HepG2 (cell line): ENCODE data around the gene ATG7. TPM values are rescaled to one million over a fixed set of nuclear protein-coding genes. Genes with fewer than 3 reads are reported as not detected.

Experiments used
- CHD4 ChIP-seq: fragments of 200-600 bp; sonication (generic); IDR thresholded peaks from 2 replicates; pipeline ENCODE4 v1.7.0; 2017; ENCODE audit warnings: mild to moderate bottlenecking, low read length, borderline replicate concordance
- FOXA3 ChIP-seq: IDR thresholded peaks from 2 replicates; pipeline ENCODE4 v1.6.1; 2016; ENCODE audit warnings: missing genetic modification reagents, missing compliant biosample characterization
- GATA4 ChIP-seq: sonication (generic); IDR thresholded peaks from 2 replicates; pipeline ENCODE4 v1.6.1; 2016; ENCODE audit warnings: antibody characterized with exemption, low read depth, borderline replicate concordance
- HDAC6 ChIP-seq: fragments of 200-600 bp; sonication (generic); IDR thresholded peaks from 2 replicates; pipeline ENCODE4 v1.7.0; 2017; ENCODE audit warnings: mild to moderate bottlenecking, antibody characterized with exemption, low read length, low read depth
- MTA1 ChIP-seq: sonication (generic); formaldehyde crosslinking; IDR thresholded peaks from 2 replicates; pipeline ENCODE4 v1.4.0; 2020; ENCODE audit warnings: missing genetic modification reagents, mild to moderate bottlenecking, borderline replicate concordance
- NR3C1 ChIP-seq: sonication (generic); formaldehyde crosslinking; IDR thresholded peaks from 2 replicates; pipeline ENCODE4 v1.4.0; 2020; ENCODE audit warnings: missing genetic modification reagents
- NRL ChIP-seq: sonication (generic); formaldehyde crosslinking; IDR thresholded peaks from 2 replicates; pipeline ENCODE4 v1.5.0; 2020; ENCODE audit warnings: missing genetic modification reagents, mild to moderate bottlenecking, moderate library complexity, borderline replicate concordance
- RBAK ChIP-seq: sonication (generic); formaldehyde crosslinking; IDR thresholded peaks from 2 replicates; pipeline ENCODE4 v1.5.1; 2020; ENCODE audit warnings: mild to moderate bottlenecking, missing genetic modification reagents
- RXRB ChIP-seq: IDR thresholded peaks from 2 replicates; pipeline ENCODE4 v1.6.1; 2016; ENCODE audit warnings: borderline replicate concordance, missing genetic modification reagents, missing compliant biosample characterization
- TBL1XR1 ChIP-seq: fragments of 150-350 bp; IDR thresholded peaks from 2 replicates; pipeline ENCODE4 v1.6.1; 2014; ENCODE audit warnings: borderline replicate concordance, low read length; ENCODE audit not compliant: partially characterized antibody
- THAP11 ChIP-seq: IDR thresholded peaks from 2 replicates; pipeline ENCODE4 v1.6.1; 2016; ENCODE audit warnings: missing biosample characterization, missing genetic modification reagents
- ZNF143 ChIP-seq: sonication (generic); formaldehyde crosslinking; IDR thresholded peaks from 2 replicates; pipeline ENCODE4 v1.4.0; 2020; ENCODE audit warnings: missing genetic modification reagents
- ZZZ3 ChIP-seq: sonication (generic); formaldehyde crosslinking; IDR thresholded peaks from 2 replicates; pipeline ENCODE4 v1.4.0; 2020; ENCODE audit warnings: missing genetic modification reagents, mild to moderate bottlenecking, borderline replicate concordance
- polyA plus RNA-seq, 8 experiments: library from polyadenylated mRNA; depleted of rRNA in 3 of 8; stranded (reverse) in 7 of 8; unstranded in 1 of 8; fragments of >200 nt; fragmentation: Illumina TruSeq in 4 of 8; extraction: Trizol in 4 of 8; gene quantifications; 2 replicates each; pipeline versions ENCODE4 v1.2.1 to v1.2.3, GENCODE V29; 2011 to 2016; ENCODE audit warnings: low read depth in 4 of 8, missing spikeins in 1 of 8, mixed read lengths in 1 of 8; ENCODE audit not compliant: insufficient read depth in 1 of 8
- total RNA-seq, 5 experiments: library from RNA; depleted of rRNA; stranded (reverse); fragments of >200 nt; fragmentation: Illumina TruSeq; extraction: Trizol; gene quantifications; 2 replicates each; pipeline ENCODE4 v1.2.3, GENCODE V29; 2016; ENCODE audit warnings: low read depth in 1 of 5
- TF ChIP-seq, protein P1 (sequence below): sonication (generic); formaldehyde crosslinking; IDR thresholded peaks from 2 replicates; pipeline ENCODE4 v1.4.0; 2020; ENCODE audit warnings: mild to moderate bottlenecking, missing genetic modification reagents
- TF ChIP-seq, protein P2 (sequence below): sonication (generic); formaldehyde crosslinking; IDR thresholded peaks from 2 replicates; pipeline ENCODE4 v1.5.0; 2020; ENCODE audit warnings: mild to moderate bottlenecking, missing genetic modification reagents, borderline replicate concordance
- TF ChIP-seq, protein P3 (sequence below): IDR thresholded peaks from 2 replicates; pipeline ENCODE4 v1.6.1; 2016

The ATG7 gene
- total and polyA plus RNA-seq, 2 of the 13 experiments (the other 11 are each of a cell fraction or from before 2014, with no cell fraction given): 7.8 to 22.1 TPM

DNA sequence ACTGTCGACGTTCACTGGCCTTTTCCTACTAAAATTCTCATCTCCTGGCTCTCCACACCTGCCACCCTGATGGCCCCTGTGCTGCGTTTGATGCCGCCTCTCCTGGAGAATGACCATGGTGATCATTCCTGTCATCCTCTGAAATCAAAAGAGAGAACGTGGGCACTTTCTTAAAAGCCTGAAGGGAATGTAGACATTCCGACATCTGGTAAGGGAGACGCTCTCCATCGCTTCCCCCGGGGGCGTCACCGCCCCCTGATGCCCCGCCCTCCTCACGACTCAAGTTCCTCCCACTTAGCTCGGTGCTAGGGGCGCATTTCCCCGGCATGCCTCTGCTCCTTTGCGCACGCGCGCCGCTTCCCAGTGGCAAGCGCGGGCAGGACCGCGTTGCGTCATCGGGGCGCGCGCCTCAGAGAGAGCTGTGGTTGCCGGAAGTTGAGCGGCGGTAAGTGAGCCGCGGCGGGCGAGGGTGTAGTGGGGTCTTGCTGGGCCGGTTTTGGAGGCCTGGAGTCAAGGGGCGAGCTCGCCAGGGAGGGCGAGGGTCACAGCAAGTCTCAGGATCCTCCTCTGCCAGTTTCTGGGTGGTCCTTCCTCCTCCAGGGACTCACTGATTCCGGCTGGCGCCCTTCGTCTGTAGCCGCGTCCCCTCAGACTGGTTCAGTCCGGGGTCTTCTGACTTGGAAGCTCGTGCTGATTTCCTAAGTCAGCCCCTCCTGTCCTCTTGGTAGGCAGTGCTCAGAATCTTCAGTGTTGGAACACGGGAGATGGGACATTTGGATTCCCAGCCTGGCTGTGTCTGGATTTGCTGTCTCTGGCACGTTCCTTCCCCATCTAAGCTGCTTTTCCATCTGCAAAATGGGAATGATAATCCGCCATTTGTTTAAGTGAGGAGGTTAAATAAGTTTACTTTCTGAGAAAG, at the start of gene ATG7 (continued):
- TF ChIP-seq, protein P1, sequence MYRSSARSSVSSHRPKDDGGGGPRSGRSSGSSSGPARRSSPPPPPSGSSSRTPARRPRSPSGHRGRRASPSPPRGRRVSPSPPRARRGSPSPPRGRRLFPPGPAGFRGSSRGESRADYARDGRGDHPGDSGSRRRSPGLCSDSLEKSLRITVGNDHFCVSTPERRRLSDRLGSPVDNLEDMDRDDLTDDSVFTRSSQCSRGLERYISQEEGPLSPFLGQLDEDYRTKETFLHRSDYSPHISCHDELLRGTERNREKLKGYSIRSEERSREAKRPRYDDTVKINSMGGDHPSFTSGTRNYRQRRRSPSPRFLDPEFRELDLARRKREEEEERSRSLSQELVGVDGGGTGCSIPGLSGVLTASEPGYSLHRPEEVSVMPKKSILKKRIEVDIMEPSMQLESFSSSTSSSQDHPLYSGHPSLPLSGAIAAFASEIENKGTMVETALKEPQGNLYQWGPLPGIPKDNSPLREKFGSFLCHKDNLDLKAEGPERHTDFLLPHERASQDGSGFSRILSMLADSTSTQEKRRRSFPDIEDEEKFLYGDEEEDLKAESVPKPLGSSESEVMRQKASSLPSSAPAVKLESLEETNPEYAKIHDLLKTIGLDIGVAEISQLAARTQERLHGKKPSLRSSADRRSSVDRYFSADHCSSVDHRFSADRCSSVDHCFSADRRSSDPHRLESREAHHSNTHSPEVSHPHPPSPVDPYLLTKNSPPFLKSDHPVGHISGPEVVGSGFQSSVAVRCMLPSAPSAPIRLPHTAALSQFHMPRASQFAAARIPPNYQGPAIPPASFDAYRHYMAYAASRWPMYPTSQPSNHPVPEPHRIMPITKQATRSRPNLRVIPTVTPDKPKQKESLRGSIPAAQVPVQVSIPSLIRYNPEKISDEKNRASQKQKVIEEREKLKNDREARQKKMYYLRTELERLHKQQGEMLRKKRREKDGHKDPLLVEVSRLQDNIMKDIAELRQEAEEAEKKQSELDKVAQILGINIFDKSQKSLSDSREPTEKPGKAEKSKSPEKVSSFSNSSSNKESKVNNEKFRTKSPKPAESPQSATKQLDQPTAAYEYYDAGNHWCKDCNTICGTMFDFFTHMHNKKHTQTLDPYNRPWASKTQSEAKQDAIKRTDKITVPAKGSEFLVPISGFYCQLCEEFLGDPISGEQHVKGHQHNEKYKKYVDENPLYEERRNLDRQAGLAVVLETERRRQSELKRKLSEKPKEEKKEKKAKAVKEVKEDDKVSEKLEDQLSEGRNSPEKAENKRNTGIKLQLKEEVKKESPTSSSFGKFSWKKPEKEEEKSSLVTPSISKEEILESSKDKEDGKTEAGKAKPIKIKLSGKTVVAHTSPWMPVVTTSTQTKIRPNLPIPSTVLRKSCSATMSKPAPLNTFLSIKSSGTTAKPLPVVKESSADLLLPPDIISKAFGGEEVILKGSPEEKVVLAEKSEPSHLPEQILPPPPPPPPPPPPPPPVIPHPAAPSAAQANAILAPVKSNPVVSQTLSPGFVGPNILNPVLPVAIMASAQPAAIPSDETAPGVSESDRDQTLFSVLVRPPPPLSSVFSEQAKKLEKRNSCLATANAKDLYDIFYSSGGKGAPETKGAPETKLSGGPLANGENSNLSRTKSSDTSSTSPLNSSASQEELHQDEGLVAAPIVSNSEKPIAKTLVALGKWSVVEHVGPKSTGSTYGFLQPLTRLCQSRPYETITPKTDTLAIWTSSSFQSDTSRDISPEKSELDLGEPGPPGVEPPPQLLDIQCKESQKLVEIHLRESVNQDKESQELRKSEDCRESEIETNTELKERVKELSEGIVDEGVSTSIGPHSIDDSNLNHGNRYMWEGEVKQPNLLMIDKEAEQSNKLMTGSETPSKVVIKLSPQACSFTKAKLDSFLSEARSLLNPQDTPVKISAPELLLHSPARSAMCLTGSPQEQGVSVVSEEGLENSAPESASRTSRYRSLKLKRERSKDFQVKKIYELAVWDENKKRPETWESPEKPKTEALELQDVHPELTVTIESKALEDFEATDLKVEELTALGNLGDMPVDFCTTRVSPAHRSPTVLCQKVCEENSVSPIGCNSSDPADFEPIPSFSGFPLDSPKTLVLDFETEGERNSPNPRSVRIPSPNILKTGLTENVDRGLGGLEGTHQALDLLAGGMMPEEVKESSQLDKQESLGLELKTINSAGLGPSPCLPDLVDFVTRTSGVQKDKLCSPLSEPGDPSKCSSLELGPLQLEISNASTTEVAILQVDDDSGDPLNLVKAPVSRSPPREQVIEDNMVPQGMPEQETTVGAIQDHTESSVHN (CRISPR knock-in tag): no peak
- TF ChIP-seq ZZZ3 (peak; percentile 78; the same call in 1 of the 2 replicates), CHD4 (no peak), TBL1XR1 (no peak), MTA1 (CRISPR knock-in tag) (no peak), GATA4 (peak; percentile 65; the same call in 1 of the 2 replicates), FOXA3 (CRISPR knock-in tag) (peak; percentile 52), NRL (peak; percentile 71; the same call in 1 of the 2 replicates), ZNF143 (CRISPR knock-in tag) (peak; percentile 88), HDAC6 (no peak), RXRB (peak; percentile 42; the same call in 1 of the 2 replicates), NR3C1 (CRISPR knock-in tag) (no peak), THAP11 (peak; percentile 93), RBAK (CRISPR knock-in tag) (no peak; the same call in 1 of the 2 replicates)
- TF ChIP-seq, protein P2, sequence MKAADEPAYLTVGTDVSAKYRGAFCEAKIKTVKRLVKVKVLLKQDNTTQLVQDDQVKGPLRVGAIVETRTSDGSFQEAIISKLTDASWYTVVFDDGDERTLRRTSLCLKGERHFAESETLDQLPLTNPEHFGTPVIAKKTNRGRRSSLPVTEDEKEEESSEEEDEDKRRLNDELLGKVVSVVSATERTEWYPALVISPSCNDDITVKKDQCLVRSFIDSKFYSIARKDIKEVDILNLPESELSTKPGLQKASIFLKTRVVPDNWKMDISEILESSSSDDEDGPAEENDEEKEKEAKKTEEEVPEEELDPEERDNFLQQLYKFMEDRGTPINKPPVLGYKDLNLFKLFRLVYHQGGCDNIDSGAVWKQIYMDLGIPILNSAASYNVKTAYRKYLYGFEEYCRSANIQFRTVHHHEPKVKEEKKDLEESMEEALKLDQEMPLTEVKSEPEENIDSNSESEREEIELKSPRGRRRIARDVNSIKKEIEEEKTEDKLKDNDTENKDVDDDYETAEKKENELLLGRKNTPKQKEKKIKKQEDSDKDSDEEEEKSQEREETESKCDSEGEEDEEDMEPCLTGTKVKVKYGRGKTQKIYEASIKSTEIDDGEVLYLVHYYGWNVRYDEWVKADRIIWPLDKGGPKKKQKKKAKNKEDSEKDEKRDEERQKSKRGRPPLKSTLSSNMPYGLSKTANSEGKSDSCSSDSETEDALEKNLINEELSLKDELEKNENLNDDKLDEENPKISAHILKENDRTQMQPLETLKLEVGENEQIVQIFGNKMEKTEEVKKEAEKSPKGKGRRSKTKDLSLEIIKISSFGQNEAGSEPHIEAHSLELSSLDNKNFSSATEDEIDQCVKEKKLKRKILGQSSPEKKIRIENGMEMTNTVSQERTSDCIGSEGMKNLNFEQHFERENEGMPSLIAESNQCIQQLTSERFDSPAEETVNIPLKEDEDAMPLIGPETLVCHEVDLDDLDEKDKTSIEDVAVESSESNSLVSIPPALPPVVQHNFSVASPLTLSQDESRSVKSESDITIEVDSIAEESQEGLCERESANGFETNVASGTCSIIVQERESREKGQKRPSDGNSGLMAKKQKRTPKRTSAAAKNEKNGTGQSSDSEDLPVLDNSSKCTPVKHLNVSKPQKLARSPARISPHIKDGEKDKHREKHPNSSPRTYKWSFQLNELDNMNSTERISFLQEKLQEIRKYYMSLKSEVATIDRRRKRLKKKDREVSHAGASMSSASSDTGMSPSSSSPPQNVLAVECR: peak; percentile 97
- TF ChIP-seq, protein P3, sequence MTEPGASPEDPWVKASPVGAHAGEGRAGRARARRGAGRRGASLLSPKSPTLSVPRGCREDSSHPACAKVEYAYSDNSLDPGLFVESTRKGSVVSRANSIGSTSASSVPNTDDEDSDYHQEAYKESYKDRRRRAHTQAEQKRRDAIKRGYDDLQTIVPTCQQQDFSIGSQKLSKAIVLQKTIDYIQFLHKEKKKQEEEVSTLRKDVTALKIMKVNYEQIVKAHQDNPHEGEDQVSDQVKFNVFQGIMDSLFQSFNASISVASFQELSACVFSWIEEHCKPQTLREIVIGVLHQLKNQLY (CRISPR knock-in tag): no peak
